HepG2 (cell line): ENCODE results near the gene UBE2C. TPM values are rescaled to one million over a fixed set of nuclear protein-coding genes. Genes with fewer than 3 reads are reported as not detected.

ENCODE experiments used
- ATF6 ChIP-seq: sonication (generic); formaldehyde crosslinking; conservative IDR thresholded peaks from 2 replicates; pipeline ENCODE4 v1.4.0; 2020; ENCODE audit warnings: missing genetic modification reagents
- BORCS8-MEF2B ChIP-seq: sonication (generic); formaldehyde crosslinking; IDR thresholded peaks from 2 replicates; pipeline ENCODE4 v1.8.0; 2022; ENCODE audit warnings: mild to moderate bottlenecking, missing genetic modification reagents
- CEBPZ ChIP-seq: IDR thresholded peaks from 2 replicates; pipeline ENCODE4 v1.6.1; 2012; ENCODE audit warnings: low read length, improper control_type of control experiment
- ERF ChIP-seq: IDR thresholded peaks from 2 replicates; pipeline ENCODE4 v1.6.1; 2018; ENCODE audit warnings: missing biosample characterization, missing genetic modification reagents
- FOXA1 ChIP-seq, 2 experiments: fragments of 450-650 bp in 1 of 2; sonication (generic) in 1 of 2; formaldehyde crosslinking in 1 of 2; IDR thresholded peaks; 2 replicates each; pipeline versions ENCODE4 v1.4.0 to v1.6.1; 2016 to 2020; ENCODE audit warnings: missing genetic modification reagents in 1 of 2
- HNF4G ChIP-seq, 2 experiments: sonication (generic) in 1 of 2; formaldehyde crosslinking in 1 of 2; IDR thresholded peaks; 2 replicates each; pipeline versions ENCODE4 v1.4.0 to v1.6.1; 2011 to 2020; ENCODE audit warnings: borderline replicate concordance in 2 of 2, low read depth in 2 of 2, mild to moderate bottlenecking in 2 of 2, low read length in 1 of 2, missing genetic modification reagents in 1 of 2, moderate library complexity in 1 of 2
- IRF2 ChIP-seq: IDR thresholded peaks from 2 replicates; pipeline ENCODE4 v1.6.1; 2018; ENCODE audit warnings: missing genetic modification reagents, missing compliant biosample characterization
- KLF12 ChIP-seq: sonication (generic); formaldehyde crosslinking; IDR thresholded peaks from 2 replicates; pipeline ENCODE4 v1.4.0; 2020; ENCODE audit warnings: missing genetic modification reagents, borderline replicate concordance
- KMT2B ChIP-seq: IDR thresholded peaks from 2 replicates; pipeline ENCODE4 v1.6.1; 2016; ENCODE audit warnings: missing genetic modification reagents, missing compliant biosample characterization
- MAZ ChIP-seq, 2 experiments: sonication (generic) in 1 of 2; formaldehyde crosslinking in 1 of 2; IDR thresholded peaks; 2 replicates each; pipeline versions ENCODE4 v1.5.0 to v1.6.1; 2012 to 2020; ENCODE audit warnings: low read depth in 2 of 2, mild to moderate bottlenecking in 2 of 2, borderline replicate concordance in 1 of 2, improper control_type of control experiment in 1 of 2, low read length in 1 of 2, missing genetic modification reagents in 1 of 2, moderate library complexity in 1 of 2
- MNT ChIP-seq: fragments of 450-650 bp; IDR thresholded peaks from 2 replicates; pipeline ENCODE4 v1.6.1; 2016
- MYC ChIP-seq: sonication (generic); formaldehyde crosslinking; IDR thresholded peaks from 2 replicates; pipeline ENCODE4 v1.9.0; 2021; ENCODE audit warnings: missing genetic modification reagents, borderline replicate concordance
- MYNN ChIP-seq: sonication (generic); formaldehyde crosslinking; IDR thresholded peaks from 2 replicates; pipeline ENCODE4 v1.4.0; 2020; ENCODE audit warnings: mild to moderate bottlenecking, low read depth, missing genetic modification reagents
- SALL1 ChIP-seq: sonication (generic); formaldehyde crosslinking; IDR thresholded peaks from 2 replicates; pipeline ENCODE4 v1.8.0; 2022; ENCODE audit warnings: mild to moderate bottlenecking, missing genetic modification reagents
- SALL2 ChIP-seq: sonication (generic); formaldehyde crosslinking; IDR thresholded peaks from 2 replicates; pipeline ENCODE4 v1.8.1; 2023; ENCODE audit warnings: mild to moderate bottlenecking, missing genetic modification reagents, inconsistent platforms
- YEATS2 ChIP-seq: sonication (generic); formaldehyde crosslinking; IDR thresholded peaks from 2 replicates; pipeline ENCODE4 v1.4.0; 2020; ENCODE audit warnings: missing genetic modification reagents, borderline replicate concordance
- ZBTB21 ChIP-seq: sonication (generic); formaldehyde crosslinking; IDR thresholded peaks from 2 replicates; pipeline ENCODE4 v1.4.0; 2020; ENCODE audit warnings: missing genetic modification reagents
- ZMYM4 ChIP-seq: sonication (generic); formaldehyde crosslinking; IDR thresholded peaks from 2 replicates; pipeline ENCODE4 v1.8.1; 2023; ENCODE audit warnings: mild to moderate bottlenecking, missing genetic modification reagents
- ZSCAN21 ChIP-seq: sonication (generic); formaldehyde crosslinking; IDR thresholded peaks from 2 replicates; pipeline ENCODE4 v1.8.0; 2022; ENCODE audit warnings: mild to moderate bottlenecking, missing genetic modification reagents, moderate library complexity, borderline replicate concordance
- polyA plus RNA-seq, 8 experiments: library from polyadenylated mRNA; depleted of rRNA in 3 of 8; stranded (reverse) in 7 of 8; unstranded in 1 of 8; fragments of >200 nt; fragmentation: Illumina TruSeq in 4 of 8; extraction: Trizol in 4 of 8; gene quantifications; 2 replicates each; pipeline versions ENCODE4 v1.2.1 to v1.2.3, GENCODE V29; 2011 to 2016; ENCODE audit warnings: low read depth in 4 of 8, missing spikeins in 1 of 8, mixed read lengths in 1 of 8; ENCODE audit not compliant: insufficient read depth in 1 of 8
- total RNA-seq, 5 experiments: library from RNA; depleted of rRNA; stranded (reverse); fragments of >200 nt; fragmentation: Illumina TruSeq; extraction: Trizol; gene quantifications; 2 replicates each; pipeline ENCODE4 v1.2.3, GENCODE V29; 2016; ENCODE audit warnings: low read depth in 1 of 5

The UBE2C gene
- total and polyA plus RNA-seq, 2 of the 13 experiments (the other 11 are each of a cell fraction or from before 2014, with no cell fraction given): 100 to 123 TPM

- no peak for TF ChIP-seq CEBPZ
- peak; percentile 81 for TF ChIP-seq HNF4G (IDR thresholded peaks at IDR 0.05; ENCODE audit: borderline replicate concordance, low read depth, low read length)
- no peak for TF ChIP-seq HNF4G (CRISPR knock-in tag; IDR thresholded peaks at IDR 0.05; ENCODE audit: borderline replicate concordance, low read depth)
- TF ChIP-seq KLF12: no peak
- 0 out of 2 replicates have a peak, but pooled peaks have one; percentile 36 for TF ChIP-seq ZMYM4 (CRISPR knock-in tag)
- TF ChIP-seq SALL2 (CRISPR knock-in tag): peak; percentile 49; the same call in 1 of the 2 replicates
- TF ChIP-seq MAZ (IDR thresholded peaks at IDR 0.05; ENCODE audit: borderline replicate concordance, low read depth, low read length): no peak
- 0 out of 2 replicates have a peak, but pooled peaks have one; percentile 28 for TF ChIP-seq MAZ (CRISPR knock-in tag; IDR thresholded peaks at IDR 0.05; ENCODE audit: low read depth)
- peak; percentile 6; the same call in 1 of the 2 replicates for TF ChIP-seq MNT
- peak; percentile 81; the same call in 1 of the 2 replicates for TF ChIP-seq ATF6 (CRISPR knock-in tag)
- TF ChIP-seq SALL1: peak; percentile 36
- TF ChIP-seq KMT2B (CRISPR knock-in tag): peak; percentile 35; the same call in 1 of the 2 replicates
- 0 out of 2 replicates have a peak, but pooled peaks have one; percentile 27 for TF ChIP-seq BORCS8-MEF2B (CRISPR knock-in tag)
- TF ChIP-seq ZSCAN21: no peak
- TF ChIP-seq MYC: peak; percentile 36; the same call in 1 of the 2 replicates
- peak; percentile 68; the same call in 1 of the 2 replicates for TF ChIP-seq YEATS2 (CRISPR knock-in tag)
- TF ChIP-seq ERF (CRISPR knock-in tag): peak; percentile 66; the same call in 1 of the 2 replicates
- no peak for TF ChIP-seq ZBTB21
- TF ChIP-seq IRF2 (CRISPR knock-in tag): peak; percentile 79; the same call in 1 of the 2 replicates
- peak; percentile 37; the same call in 1 of the 2 replicates for TF ChIP-seq MYNN (CRISPR knock-in tag)
- no peak for TF ChIP-seq FOXA1 (IDR thresholded peaks at IDR 0.05)
- TF ChIP-seq FOXA1 (CRISPR knock-in tag; IDR thresholded peaks at IDR 0.05): peak; percentile 81
These were observed 41.2 kb upstream of the UBE2C start (continued) for GRCh38 chr20:45771182-45771759.
